ENCODE measurements around the gene MRPS22. TPM values are rescaled to one million over a fixed set of nuclear protein-coding genes. Genes with fewer than 3 reads are reported as not detected.
A peak's percentile ranks its signal among the peaks of the same experiment; 100 is the strongest.
"Not testable (repeated sequence)": the region's sequence is repeated elsewhere in the genome, so short reads cannot be mapped to it uniquely, and the experiment has no call there.

MRPS22 gene
- total RNA-seq, 4 donors from 2014 or later, result 38.7 to 72.3 (median 45.9) TPM

DNA sequence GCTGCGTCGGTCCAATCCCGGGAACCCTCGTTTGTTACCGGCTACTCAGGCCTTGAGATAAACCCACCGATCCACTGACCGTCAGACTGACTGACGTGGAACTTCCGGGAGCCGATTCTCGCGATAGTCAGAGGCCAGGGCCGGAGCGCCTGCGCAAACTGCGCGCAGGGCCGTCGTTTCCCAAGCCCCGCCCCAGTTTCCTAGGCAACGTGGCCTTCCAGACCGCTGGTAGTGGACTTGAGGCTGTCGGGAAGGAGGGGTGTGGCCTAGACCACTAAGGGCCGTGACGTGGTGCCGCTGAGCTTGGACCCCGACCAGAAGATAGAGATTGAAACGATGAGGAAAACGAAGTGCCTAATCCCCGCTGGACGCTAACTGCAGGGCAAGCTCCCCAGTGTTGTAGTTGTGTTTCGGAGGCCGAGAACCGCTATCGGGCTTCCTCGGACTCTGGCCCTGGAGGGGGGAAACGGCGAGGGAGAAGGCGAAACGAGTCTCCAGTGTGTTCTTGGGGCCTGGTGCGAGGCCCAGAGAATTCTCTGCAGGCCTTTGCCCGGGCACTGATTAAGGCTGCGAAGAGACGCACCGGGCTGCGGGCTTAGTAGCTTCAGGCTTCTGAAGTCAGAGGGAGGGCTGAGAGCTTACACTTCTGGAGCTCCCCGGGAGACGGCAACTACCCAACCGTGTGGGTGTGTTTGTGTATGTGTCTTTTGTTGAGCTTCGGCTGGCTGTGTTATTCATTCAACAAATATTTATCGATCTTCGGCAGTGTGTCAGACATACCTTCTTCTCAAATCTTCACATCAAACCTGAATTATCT is 45.9 kb downstream of the MRPS22 start, which contains the start of gene COPB2:
TSS of gene COPB2 (minus strand) at position 96 of the 817 bp plus-strand sequence. CDS start 97 bp downstream, outside the sequence.
- Histone ChIP-seq H3K27ac (peak within 1 kb of the TSS; percentile 83 to 97 (median 92)), H3K27me3 (no peaks in the 10 kb centered on the region), H3K4me3 (peak within 1 kb of the TSS; percentile 70 to 90 (median 82)), H3K9me3 (no peaks in the 10 kb centered on the region), H3K4me1 (peaks cover 0 to 16% (median 0%) of the 10 kb centered on the region in 4 donors), H3K36me3 (no peaks in the 10 kb centered on the region)
- peak; percentile 97 to 100 (median 100) for DNase-seq
- TF ChIP-seq, protein P1, sequence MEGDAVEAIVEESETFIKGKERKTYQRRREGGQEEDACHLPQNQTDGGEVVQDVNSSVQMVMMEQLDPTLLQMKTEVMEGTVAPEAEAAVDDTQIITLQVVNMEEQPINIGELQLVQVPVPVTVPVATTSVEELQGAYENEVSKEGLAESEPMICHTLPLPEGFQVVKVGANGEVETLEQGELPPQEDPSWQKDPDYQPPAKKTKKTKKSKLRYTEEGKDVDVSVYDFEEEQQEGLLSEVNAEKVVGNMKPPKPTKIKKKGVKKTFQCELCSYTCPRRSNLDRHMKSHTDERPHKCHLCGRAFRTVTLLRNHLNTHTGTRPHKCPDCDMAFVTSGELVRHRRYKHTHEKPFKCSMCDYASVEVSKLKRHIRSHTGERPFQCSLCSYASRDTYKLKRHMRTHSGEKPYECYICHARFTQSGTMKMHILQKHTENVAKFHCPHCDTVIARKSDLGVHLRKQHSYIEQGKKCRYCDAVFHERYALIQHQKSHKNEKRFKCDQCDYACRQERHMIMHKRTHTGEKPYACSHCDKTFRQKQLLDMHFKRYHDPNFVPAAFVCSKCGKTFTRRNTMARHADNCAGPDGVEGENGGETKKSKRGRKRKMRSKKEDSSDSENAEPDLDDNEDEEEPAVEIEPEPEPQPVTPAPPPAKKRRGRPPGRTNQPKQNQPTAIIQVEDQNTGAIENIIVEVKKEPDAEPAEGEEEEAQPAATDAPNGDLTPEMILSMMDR (IDR thresholded peaks at IDR 0.05), result peak in 2 of 6 experiments; percentile 4 to 13
- TF ChIP-seq POLR2A (IDR thresholded peaks at IDR 0.05), result peak; percentile 80 to 81

DNA sequence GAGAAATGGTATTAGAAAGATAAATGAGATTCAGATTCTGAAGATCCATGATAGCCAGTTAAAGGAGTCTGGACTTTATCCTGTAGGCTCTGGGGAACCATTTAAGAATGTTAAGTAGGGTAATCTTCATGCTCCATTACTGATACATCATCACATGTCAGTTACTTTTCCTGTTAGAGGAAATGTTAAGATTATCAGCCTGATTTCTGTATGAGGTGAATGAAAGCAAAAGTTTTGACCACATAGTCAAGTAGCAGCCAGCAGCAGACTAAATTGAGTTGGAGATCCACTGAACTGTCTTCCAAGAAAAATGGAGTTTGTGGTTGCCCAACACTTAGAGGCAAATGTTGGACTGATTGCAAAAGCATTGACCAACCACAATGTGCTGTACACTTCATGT is 50.3 kb downstream of the MRPS22 start:
- Histone ChIP-seq H3K9me3 (no peaks in the 10 kb centered on the region), H3K36me3 (no peaks in the 10 kb centered on the region), H3K4me3 (no peak overlapping the region), H3K27ac (no peak overlapping the region), H3K4me1 (peaks cover 0 to 11% (median 0%) of the 10 kb centered on the region in 4 donors), H3K27me3 (no peaks in the 10 kb centered on the region)
- TF ChIP-seq POLR2A (IDR thresholded peaks at IDR 0.05), result no peak
- TF ChIP-seq, protein P1 (IDR thresholded peaks at IDR 0.05), result no peak
- DNase-seq, result no peak

DNA sequence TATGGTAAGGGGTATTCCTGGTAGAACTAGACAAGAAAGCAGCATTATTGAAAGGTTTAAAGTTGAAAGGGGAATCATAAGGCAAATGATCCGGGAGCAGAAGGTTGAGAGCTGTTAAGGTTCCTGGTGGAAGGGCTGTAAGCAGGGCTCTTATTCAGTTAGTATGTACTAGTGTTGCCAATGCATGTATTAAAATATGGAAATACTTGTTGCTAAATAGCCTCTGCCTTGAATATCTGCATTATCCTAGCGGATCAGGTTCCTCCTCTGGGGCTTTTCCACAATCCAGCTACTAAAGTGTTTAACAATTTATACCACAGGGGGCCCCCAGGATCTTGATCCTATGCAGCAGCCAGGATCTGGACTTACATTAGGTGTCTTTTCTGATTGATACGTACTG is 52.9 kb downstream of the MRPS22 start:
- Histone ChIP-seq H3K9me3 (no peaks in the 10 kb centered on the region), H3K4me1 (no peaks in the 10 kb centered on the region), H3K36me3 (no peaks in the 10 kb centered on the region), H3K27ac (no peak overlapping the region), H3K4me3 (no peak overlapping the region), H3K27me3 (no peaks in the 10 kb centered on the region)
- DNase-seq, result no peak
- TF ChIP-seq POLR2A (IDR thresholded peaks at IDR 0.05), result no peak
- TF ChIP-seq, protein P1 (IDR thresholded peaks at IDR 0.05), result no peak

DNA sequence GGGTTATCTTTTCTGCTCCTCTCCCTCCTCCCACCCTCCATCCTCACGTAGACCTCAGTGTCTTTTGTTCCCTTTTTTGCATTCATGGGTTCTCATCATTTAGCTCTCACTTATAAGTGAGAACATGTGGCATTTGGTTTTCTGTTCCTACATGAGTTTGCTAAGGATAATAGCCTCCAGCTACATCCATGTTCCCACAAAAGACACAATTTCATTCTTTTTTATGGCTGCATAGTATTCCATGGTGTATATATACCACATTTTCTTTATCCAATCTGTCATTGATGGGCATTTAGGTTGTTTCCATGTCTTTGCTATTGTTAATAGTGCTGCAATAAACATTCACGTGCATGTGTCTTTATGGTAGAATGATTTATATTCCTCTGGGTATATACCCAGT is 57.3 kb downstream of the MRPS22 start:
- H3K4me1 ChIP-seq, H3K27ac ChIP-seq, DNase-seq, H3K36me3 ChIP-seq, H3K27me3 ChIP-seq, H3K4me3 ChIP-seq, H3K9me3 ChIP-seq: not testable (repeated sequence)

Small RNAs within 50 kb of the gene (small RNA-seq; reads per million reads assigned to genes)
- 0 reads per million in 2 donors for gene RF00026

Other genes with a start within 250 kb of the MRPS22 start
- 100 to 1,000 TPM in 1 of 4 donors, 10 to 100 TPM in 3; 69.7 to 103 (median 87.2) TPM for gene COPB2, start 45.6 kb downstream of the MRPS22 start, total RNA-seq
- 1,000 to 10,000 TPM in 2 of 4 donors, 100 to 1,000 TPM in 2; 315 to 3,455 (median 1,233) TPM for gene RBP2, start 132.5 kb downstream of the MRPS22 start, total RNA-seq
- 10 to 100 TPM in 1 of 4 donors, 1 to 10 TPM in 2, not detected in 1; 4.7 to 14.9 (median 4.9) TPM for gene RBP1, start 195.7 kb downstream of the MRPS22 start, total RNA-seq

Data from Peyer's patch (tissue), 4 donors.